HG03571 (cell line): ENCODE results near the gene TMEM184B.

ENCODE experiments used
- ATAC-seq: cut with Tn5 transposase; IDR thresholded peaks from one replicate; pipeline ENCODE4 v1.9.1; 2021; ENCODE audit not compliant: unreplicated experiment

TMEM184B gene

GRCh38 chr22:38228326-38228872, 44.4 kb downstream of the TMEM184B start:
- no peak for ATAC-seq

GRCh38 chr22:38226853-38227649, 45.8 kb downstream of the TMEM184B start:
- no peak for ATAC-seq

- no peak for ATAC-seq
Measured at GRCh38 chr22:38223289-38223960, 49.4 kb downstream of the TMEM184B start.

- no peak for ATAC-seq
Measured at GRCh38 chr22:38222797-38223119, 50.1 kb downstream of the TMEM184B start.

GRCh38 chr22:38221908-38222796, 50.7 kb downstream of the TMEM184B start:
- no peak for ATAC-seq

- ATAC-seq: no peak
Measured at GRCh38 chr22:38221407-38221806, 51.4 kb downstream of the TMEM184B start.

GRCh38 chr22:38220653-38221386, 52.0 kb downstream of the TMEM184B start:
- no peak for ATAC-seq

- no peak for ATAC-seq
Measured at GRCh38 chr22:38220163-38220562, 52.6 kb downstream of the TMEM184B start.

- no peak for ATAC-seq
Measured at GRCh38 chr22:38219632-38220031, 53.2 kb downstream of the TMEM184B start.

- ATAC-seq: no peak
Measured at GRCh38 chr22:38218661-38219622, 53.9 kb downstream of the TMEM184B start.

- ATAC-seq: no peak
Measured at GRCh38 chr22:38215156-38216038, 57.4 kb downstream of the TMEM184B start.

GRCh38 chr22:38214302-38215056, 58.3 kb downstream of the TMEM184B start:
- peak; percentile 51 for ATAC-seq

GRCh38 chr22:38213990-38214301, 58.9 kb downstream of the TMEM184B start:
- ATAC-seq: no peak

- ATAC-seq: no peak
Measured at GRCh38 chr22:38213319-38213989, 59.4 kb downstream of the TMEM184B start.

- ATAC-seq: no peak
Measured at GRCh38 chr22:38212442-38212841, 60.4 kb downstream of the TMEM184B start.

GRCh38 chr22:38211556-38211955, 61.3 kb downstream of the TMEM184B start:
- no peak for ATAC-seq

GRCh38 chr22:38208551-38208968, 64.2 kb downstream of the TMEM184B start:
- no peak for ATAC-seq
